Measurements from ENCODE around the gene SPARC. TPM values are rescaled to one million over a fixed set of nuclear protein-coding genes. Genes with fewer than 3 reads are reported as not detected.

The SPARC gene
- total RNA-seq, 1 donor from 2014 or later: 9,466 TPM

- peaks cover 74% of the 10 kb centered on the region for H3K4me1 Mint-ChIP-seq (ENCODE audit: unreplicated experiment)
- H3K36me3 Mint-ChIP-seq (ENCODE audit: unreplicated experiment): peaks cover 78% of the 10 kb centered on the region
- no peaks in the 10 kb centered on the region for H3K27me3 Mint-ChIP-seq (ENCODE audit: unreplicated experiment)
- DNase-seq (ENCODE audit: extremely low spot score, unreplicated experiment): no peak
- TF ChIP-seq CTCF (IDR thresholded peaks at IDR 0.05): no peak
- H3K4me3 Mint-ChIP-seq (ENCODE audit: unreplicated experiment): no peak overlapping the region
- H3K27ac Mint-ChIP-seq (ENCODE audit: unreplicated experiment): peak overlapping the region; percentile 81
- H3K9me3 Mint-ChIP-seq (ENCODE audit: unreplicated experiment): no peaks in the 10 kb centered on the region
Observed at GRCh38 chr5:151670953-151671636, 15.6 kb downstream of the SPARC start.

GRCh38 chr5:151670083-151670686, 16.5 kb downstream of the SPARC start:
- Mint-ChIP-seq H3K36me3 (ENCODE audit: unreplicated experiment) (peaks cover 79% of the 10 kb centered on the region), H3K9me3 (ENCODE audit: unreplicated experiment) (no peaks in the 10 kb centered on the region), H3K4me1 (ENCODE audit: unreplicated experiment) (peaks cover 74% of the 10 kb centered on the region), H3K27me3 (ENCODE audit: unreplicated experiment) (no peaks in the 10 kb centered on the region), H3K27ac (ENCODE audit: unreplicated experiment) (peak overlapping the region; percentile 73), H3K4me3 (ENCODE audit: unreplicated experiment) (no peak overlapping the region)
- DNase-seq (ENCODE audit: extremely low spot score, unreplicated experiment): no peak
- TF ChIP-seq CTCF (IDR thresholded peaks at IDR 0.05): no peak

GRCh38 chr5:151667083-151667482, 19.6 kb downstream of the SPARC start:
- H3K4me3 Mint-ChIP-seq (ENCODE audit: unreplicated experiment): no peak overlapping the region

GRCh38 chr5:151665613-151666012, 21.1 kb downstream of the SPARC start:
- Mint-ChIP-seq H3K4me3 (ENCODE audit: unreplicated experiment) (no peak overlapping the region), H3K9me3 (ENCODE audit: unreplicated experiment) (no peaks in the 10 kb centered on the region), H3K4me1 (ENCODE audit: unreplicated experiment) (peaks cover 84% of the 10 kb centered on the region), H3K27me3 (ENCODE audit: unreplicated experiment) (no peaks in the 10 kb centered on the region), H3K27ac (ENCODE audit: unreplicated experiment) (peak overlapping the region; percentile 90), H3K36me3 (ENCODE audit: unreplicated experiment) (peaks cover 73% of the 10 kb centered on the region)
- DNase-seq (ENCODE audit: extremely low spot score, unreplicated experiment): no peak
- TF ChIP-seq CTCF (IDR thresholded peaks at IDR 0.05): no peak

More at GRCh38 chr5:151667083-151667482, 19.6 kb downstream of the SPARC start:
- Mint-ChIP-seq H3K9me3 (ENCODE audit: unreplicated experiment) (no peaks in the 10 kb centered on the region), H3K27ac (ENCODE audit: unreplicated experiment) (peak overlapping the region; percentile 64), H3K36me3 (ENCODE audit: unreplicated experiment) (peaks cover 82% of the 10 kb centered on the region), H3K4me1 (ENCODE audit: unreplicated experiment) (peaks cover 83% of the 10 kb centered on the region), H3K27me3 (ENCODE audit: unreplicated experiment) (no peaks in the 10 kb centered on the region)
- no peak for DNase-seq (ENCODE audit: extremely low spot score, unreplicated experiment)
- TF ChIP-seq CTCF (IDR thresholded peaks at IDR 0.05): no peak

Measured in osteocyte (in vitro differentiated cells).